ENCODE measurements around the gene TMPRSS4.

Gene TMPRSS4

GRCh38 chr11:118169300-118170140 is 92.6 kb downstream of the TMPRSS4 start:
- H3K27ac ChIP-seq: no peak overlapping the region
- no peak for TF ChIP-seq ZFX (IDR thresholded peaks at IDR 0.05)

DNA sequence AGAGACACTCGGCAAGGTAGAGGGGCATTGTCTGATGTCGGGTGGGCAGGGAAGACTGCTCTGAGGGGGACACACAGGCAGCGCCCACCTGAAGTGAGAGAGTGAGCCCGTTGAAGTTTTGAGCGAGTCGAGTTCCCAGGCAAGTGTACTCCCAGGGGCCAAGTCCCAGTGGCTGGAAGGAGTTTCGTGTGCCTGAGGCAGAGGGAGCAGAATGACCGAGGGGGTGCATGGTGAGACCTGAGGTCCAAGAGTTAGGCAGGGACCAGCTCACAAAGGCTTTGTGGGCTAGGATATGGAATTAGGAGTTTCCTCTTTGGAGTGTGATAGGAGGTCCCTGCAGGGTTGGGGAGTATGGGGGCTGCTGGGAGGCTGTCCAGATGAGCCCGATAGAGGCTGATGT is 93.4 kb downstream of the TMPRSS4 start:
- TF ChIP-seq ZFX (IDR thresholded peaks at IDR 0.05) (no peak), CTCF (conservative IDR thresholded peaks at IDR 0.05) (no peak)
- no peak overlapping the region for H3K27ac ChIP-seq

DNA sequence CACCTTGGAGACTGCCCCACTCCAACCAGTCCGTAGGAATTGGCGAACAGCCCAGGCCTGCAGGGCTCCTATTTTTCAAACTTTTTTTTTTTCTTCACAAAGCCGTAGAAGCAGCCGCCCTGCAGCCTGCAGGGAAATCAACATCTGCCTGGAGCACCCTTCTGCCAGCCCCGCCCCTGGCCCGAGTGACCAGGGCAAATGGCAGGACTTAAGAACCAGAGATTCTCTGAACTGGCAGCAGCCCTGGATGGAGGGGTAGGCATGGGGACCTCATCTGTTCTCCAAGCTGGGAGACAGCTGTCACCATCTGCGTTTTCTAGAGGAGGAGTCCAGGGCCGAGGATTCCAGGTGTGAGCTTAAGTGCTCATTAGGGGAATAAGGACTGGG is 94.0 kb downstream of the TMPRSS4 start:
- no peak for TF ChIP-seq ZFX (IDR thresholded peaks at IDR 0.05)
- TF ChIP-seq CTCF (conservative IDR thresholded peaks at IDR 0.05): no peak
- no peak overlapping the region for H3K27ac ChIP-seq

All from C4-2B (cell line).